GM12864 (cell line): ENCODE results near the gene DYRK1A.

Experiments used
- DNase-seq: peaks from one replicate; pipeline ENCODE4 v3.0.0-alpha.2; 2011; ENCODE audit warnings: low read depth
- H3K4me3 ChIP-seq: 2 replicates; pipeline ENCODE4 v1.5.1; 2011; ENCODE audit warnings: mild to moderate bottlenecking, low read depth, low read length, control low read depth
- CTCF ChIP-seq: IDR thresholded peaks from 2 replicates; pipeline ENCODE4 v1.5.1; 2011; ENCODE audit warnings: low read depth, mild to moderate bottlenecking, moderate library complexity, low read length, control low read depth, inconsistent platforms; ENCODE audit errors: missing control alignments

Gene DYRK1A

GRCh38 chr21:37568916-37569315, 202.3 kb downstream of the DYRK1A start:
- DNase-seq, result no peak
- TF ChIP-seq CTCF, result no peak
- H3K4me3 ChIP-seq, result no peak overlapping the region

DNA sequence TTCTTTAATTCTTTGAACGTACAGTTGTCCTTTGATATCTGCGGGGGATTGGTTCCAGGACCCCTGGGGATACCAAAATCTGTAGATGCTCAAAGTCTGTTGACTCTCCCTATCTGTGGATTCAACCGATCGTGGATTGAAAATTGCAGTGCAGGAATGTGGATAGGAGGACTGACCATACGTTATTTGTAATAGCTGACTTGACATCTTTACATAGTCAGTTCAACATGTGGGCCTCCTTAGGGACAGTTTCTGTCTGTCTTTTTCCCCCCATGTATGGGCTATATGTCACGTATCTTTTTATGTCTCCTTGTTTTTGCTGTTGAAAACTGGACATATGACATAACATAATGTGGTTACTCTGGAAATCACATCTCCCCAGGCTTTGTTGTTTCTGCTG, 204.9 kb downstream of the DYRK1A start:
- no peak for TF ChIP-seq CTCF
- H3K4me3 ChIP-seq, result no peak overlapping the region
- no peak for DNase-seq

GRCh38 chr21:37574316-37574715, 207.7 kb downstream of the DYRK1A start:
- no peak for DNase-seq

DNA sequence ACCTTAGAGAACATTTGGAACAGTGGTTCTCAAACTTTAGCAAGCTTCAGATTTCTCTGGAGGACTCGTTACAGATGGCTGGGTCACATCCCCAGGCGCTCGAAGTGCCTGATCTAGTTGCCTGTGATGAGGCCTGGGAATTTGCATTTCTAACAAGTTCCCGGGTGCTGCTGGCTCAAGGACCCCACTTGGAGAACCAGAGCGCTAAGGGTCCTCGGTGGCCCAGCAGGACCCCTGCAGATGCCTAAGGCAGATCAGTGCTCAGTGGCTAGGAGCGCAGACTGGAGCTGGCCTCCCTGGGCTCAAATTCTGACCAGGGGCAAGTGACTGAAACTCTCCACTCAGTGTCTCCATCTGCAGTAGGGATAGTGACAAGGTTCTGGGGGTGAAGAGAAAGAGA, 208.2 kb downstream of the DYRK1A start:
- DNase-seq, result no peak
- TF ChIP-seq CTCF, result no peak

More at GRCh38 chr21:37574316-37574715, 207.7 kb downstream of the DYRK1A start:
- TF ChIP-seq CTCF, result no peak
- no peak overlapping the region for H3K4me3 ChIP-seq

DNA sequence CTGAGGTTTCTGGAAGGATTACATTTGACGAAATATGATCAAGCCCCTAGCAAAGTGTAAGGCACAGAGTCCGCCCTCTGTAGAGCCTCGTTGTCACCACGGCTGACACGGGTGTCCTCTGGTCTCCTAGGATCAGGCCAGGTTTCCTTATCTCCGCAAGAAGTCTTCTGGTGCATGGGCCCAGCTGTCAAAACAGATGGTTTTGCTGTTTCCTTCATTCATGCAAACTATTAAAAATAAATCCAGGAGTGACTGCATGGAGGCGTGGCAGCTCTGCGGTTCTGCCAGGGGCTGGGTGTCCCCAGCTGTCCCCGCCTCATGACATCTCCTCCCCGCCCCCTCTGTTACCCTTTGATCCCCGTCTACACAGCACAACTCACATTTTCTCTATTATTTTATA, 209.0 kb downstream of the DYRK1A start:
- no peak overlapping the region for H3K4me3 ChIP-seq
- no peak for TF ChIP-seq CTCF

More for the DNA sequence above, 208.2 kb downstream of the DYRK1A start:
- no peak overlapping the region for H3K4me3 ChIP-seq

More for the DNA sequence above, 209.0 kb downstream of the DYRK1A start:
- DNase-seq, result no peak
